Measurements from ENCODE around the gene DOCK8. TPM values are rescaled to one million over a fixed set of nuclear protein-coding genes. Genes with fewer than 3 reads are reported as not detected.

The DOCK8 gene
- total RNA-seq, 2 donors from 2014 or later = 24.6 to 35.5 TPM

DNA sequence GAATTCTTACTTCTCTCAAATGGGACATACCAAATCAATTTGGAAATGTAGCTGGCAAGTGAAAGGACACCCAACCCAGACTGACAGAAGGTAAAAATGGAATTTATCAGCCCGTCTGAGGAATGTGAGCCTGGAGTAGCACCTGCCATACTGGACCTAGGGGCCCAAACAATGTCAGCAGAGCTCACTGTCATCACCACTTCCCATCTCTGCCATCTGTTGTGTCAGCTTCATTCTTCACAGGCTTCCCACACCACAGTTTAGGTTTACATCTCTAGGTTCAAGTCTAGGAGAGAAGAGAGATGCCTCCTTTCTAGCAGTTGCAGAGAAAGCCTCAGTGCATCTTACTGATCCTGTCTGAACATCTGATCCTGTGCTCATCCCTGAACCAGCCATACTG lies 222.4 kb downstream of the DOCK8 start:
- no peak for TF ChIP-seq POLR2A (IDR thresholded peaks at IDR 0.05)
- no peak for TF ChIP-seq POLR2AphosphoS5 (IDR thresholded peaks at IDR 0.05)
- TF ChIP-seq CTCF (IDR thresholded peaks at IDR 0.05) = no peak
- intact Hi-C loops (cut with DNase I) = no loop called here
- Histone ChIP-seq H3K4me3 (no peak overlapping the region), H3K9me3 (no peaks in the 10 kb centered on the region), H3K36me3 (no peaks in the 10 kb centered on the region), H3K27ac (no peak overlapping the region), H3K4me1 (replicated peaks) (no peaks in the 10 kb centered on the region), H3K27me3 (replicated peaks; ENCODE audit: insufficient read depth) (no peaks in the 10 kb centered on the region)
- 94% methylated on average over 1 of the region's 1 CpG for WGBS
- no peak for DNase-seq (ENCODE audit: low spot score)

- 53% methylated on average over 1 of the region's 1 CpG for WGBS
Observed at GRCh38 chr9:437574-438001, 222.9 kb downstream of the DOCK8 start.

DNA sequence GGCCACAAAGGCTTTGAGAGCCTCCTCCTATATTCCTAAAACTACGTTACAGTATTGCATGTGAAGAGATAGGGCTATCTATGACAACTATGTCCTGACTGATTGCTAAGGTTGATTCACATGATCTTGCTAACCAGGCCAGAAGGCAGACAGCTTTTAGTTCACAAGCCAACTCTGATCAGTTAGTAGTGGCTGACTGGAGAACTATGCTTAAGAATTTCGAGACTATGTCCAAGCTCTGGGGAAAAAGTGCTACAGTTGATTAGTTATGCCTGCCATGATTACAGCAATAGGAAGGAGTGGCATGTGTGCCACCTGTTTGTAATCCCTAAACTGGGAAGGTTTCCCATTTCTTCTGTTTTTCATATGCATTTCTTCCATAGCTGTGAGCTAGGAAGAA lies 223.4 kb downstream of the DOCK8 start:
- DNase-seq (ENCODE audit: low spot score) = no peak
- no peak for TF ChIP-seq POLR2AphosphoS5 (IDR thresholded peaks at IDR 0.05)
- no peak for TF ChIP-seq POLR2A (IDR thresholded peaks at IDR 0.05)
- TF ChIP-seq CTCF (IDR thresholded peaks at IDR 0.05) = no peak
- Histone ChIP-seq H3K4me3 (no peak overlapping the region), H3K27ac (no peak overlapping the region), H3K9me3 (no peaks in the 10 kb centered on the region), H3K36me3 (no peaks in the 10 kb centered on the region), H3K27me3 (replicated peaks; ENCODE audit: insufficient read depth) (no peaks in the 10 kb centered on the region), H3K4me1 (replicated peaks) (no peaks in the 10 kb centered on the region)
- 40% methylated on average over 2 of the region's 2 CpGs for WGBS
- intact Hi-C loops (cut with DNase I) = no loop called here

More at GRCh38 chr9:437574-438001, 222.9 kb downstream of the DOCK8 start:
- H3K4me3 ChIP-seq = no peak overlapping the region
- H3K9me3 ChIP-seq = no peaks in the 10 kb centered on the region
- no peaks in the 10 kb centered on the region for H3K27me3 ChIP-seq (replicated peaks; ENCODE audit: insufficient read depth)
- no peak for DNase-seq (ENCODE audit: low spot score)
- intact Hi-C loops (cut with DNase I) = no loop called here
- no peak for TF ChIP-seq POLR2AphosphoS5 (IDR thresholded peaks at IDR 0.05)
- TF ChIP-seq POLR2A (IDR thresholded peaks at IDR 0.05) = no peak
- no peaks in the 10 kb centered on the region for H3K4me1 ChIP-seq (replicated peaks)
- no peak overlapping the region for H3K27ac ChIP-seq
- no peaks in the 10 kb centered on the region for H3K36me3 ChIP-seq

GRCh38 chr9:438961-439768 lies 224.5 kb downstream of the DOCK8 start:
- DNase-seq (ENCODE audit: low spot score) = no peak
- 82% methylated on average over 20 of the region's 20 CpGs for WGBS
- no peak for TF ChIP-seq POLR2A (IDR thresholded peaks at IDR 0.05)
- TF ChIP-seq CTCF (IDR thresholded peaks at IDR 0.05) = no peak
- no peak for TF ChIP-seq POLR2AphosphoS5 (IDR thresholded peaks at IDR 0.05)
- intact Hi-C loops (cut with DNase I) = no loop called here
- Histone ChIP-seq H3K4me3 (no peak overlapping the region), H3K4me1 (replicated peaks) (no peaks in the 10 kb centered on the region), H3K36me3 (no peaks in the 10 kb centered on the region), H3K27ac (no peak overlapping the region), H3K9me3 (no peaks in the 10 kb centered on the region), H3K27me3 (replicated peaks; ENCODE audit: insufficient read depth) (no peaks in the 10 kb centered on the region)

- Histone ChIP-seq H3K36me3 (no peaks in the 10 kb centered on the region), H3K27me3 (replicated peaks; ENCODE audit: insufficient read depth) (no peaks in the 10 kb centered on the region), H3K4me1 (replicated peaks) (no peaks in the 10 kb centered on the region), H3K9me3 (no peaks in the 10 kb centered on the region), H3K27ac (no peak overlapping the region), H3K4me3 (no peak overlapping the region)
- intact Hi-C loops (cut with DNase I) = no loop called here
- no peak for TF ChIP-seq CTCF (IDR thresholded peaks at IDR 0.05)
- no peak for TF ChIP-seq POLR2AphosphoS5 (IDR thresholded peaks at IDR 0.05)
- TF ChIP-seq POLR2A (IDR thresholded peaks at IDR 0.05) = no peak
- 71% methylated on average over 7 of the region's 7 CpGs for WGBS
- DNase-seq (ENCODE audit: low spot score) = no peak
Observed at GRCh38 chr9:441126-441525, 226.5 kb downstream of the DOCK8 start.
